Fibroblast of lung (primary cell): ENCODE data around the gene PPP1R16B.
"Not testable (repeated sequence)": the region's sequence is repeated elsewhere in the genome, so short reads cannot be mapped to it uniquely, and the experiment has no call there.

Source experiments
- EZH2 ChIP-seq: IDR thresholded peaks from 2 replicates; pipeline ENCODE4 v1.5.1; 2012; ENCODE audit warnings: low read length, control low read depth, mild to moderate bottlenecking; ENCODE audit errors: missing control alignments
- TF ChIP-seq, protein P1 (sequence below), 2 donors: IDR thresholded peaks in 1 of 2; conservative IDR thresholded peaks in 1 of 2; 1 replicate in 1 of 2; 2 replicates in 1 of 2; pipeline ENCODE4 v1.5.1; 2011 to 2012; ENCODE audit warnings: low read length in 2 of 2, control low read depth in 1 of 2, inconsistent platforms in 1 of 2, low read depth in 1 of 2, mild to moderate bottlenecking in 1 of 2

DNA sequence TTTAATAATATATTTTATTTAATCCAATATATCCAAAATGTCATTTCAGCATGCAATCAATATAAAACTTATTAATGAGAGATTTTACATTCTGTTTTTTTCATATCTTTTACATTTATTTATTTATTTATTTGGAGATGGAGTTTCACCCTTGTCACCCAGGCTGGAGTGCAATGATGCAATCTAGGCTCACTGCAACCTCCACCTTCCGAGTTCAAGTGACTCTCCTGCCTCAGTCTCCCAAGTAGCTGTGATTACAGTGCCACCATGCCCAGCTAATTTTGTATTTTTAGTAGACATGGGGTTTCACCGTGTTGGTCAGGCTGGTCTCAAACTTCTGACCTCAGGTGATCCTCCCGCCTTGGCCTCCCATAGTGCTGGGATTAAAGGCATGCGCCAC lies 54.4 kb downstream of the PPP1R16B start:
- TF ChIP-seq, protein P1, sequence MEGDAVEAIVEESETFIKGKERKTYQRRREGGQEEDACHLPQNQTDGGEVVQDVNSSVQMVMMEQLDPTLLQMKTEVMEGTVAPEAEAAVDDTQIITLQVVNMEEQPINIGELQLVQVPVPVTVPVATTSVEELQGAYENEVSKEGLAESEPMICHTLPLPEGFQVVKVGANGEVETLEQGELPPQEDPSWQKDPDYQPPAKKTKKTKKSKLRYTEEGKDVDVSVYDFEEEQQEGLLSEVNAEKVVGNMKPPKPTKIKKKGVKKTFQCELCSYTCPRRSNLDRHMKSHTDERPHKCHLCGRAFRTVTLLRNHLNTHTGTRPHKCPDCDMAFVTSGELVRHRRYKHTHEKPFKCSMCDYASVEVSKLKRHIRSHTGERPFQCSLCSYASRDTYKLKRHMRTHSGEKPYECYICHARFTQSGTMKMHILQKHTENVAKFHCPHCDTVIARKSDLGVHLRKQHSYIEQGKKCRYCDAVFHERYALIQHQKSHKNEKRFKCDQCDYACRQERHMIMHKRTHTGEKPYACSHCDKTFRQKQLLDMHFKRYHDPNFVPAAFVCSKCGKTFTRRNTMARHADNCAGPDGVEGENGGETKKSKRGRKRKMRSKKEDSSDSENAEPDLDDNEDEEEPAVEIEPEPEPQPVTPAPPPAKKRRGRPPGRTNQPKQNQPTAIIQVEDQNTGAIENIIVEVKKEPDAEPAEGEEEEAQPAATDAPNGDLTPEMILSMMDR (conservative IDR thresholded peaks at IDR 0.05 in 1 of 2, IDR thresholded peaks at IDR 0.05 in 1 of 2; ENCODE audit: low read depth in 1 of 2, low read length in 2 of 2) = not testable (repeated sequence)
- not testable (repeated sequence) for TF ChIP-seq EZH2
